DMS 273 (cell line): Measurements from ENCODE around the gene TYMS.

ENCODE experiments used
- DNase-seq: peaks from one replicate; lab custom pipeline; 2025; ENCODE audit not compliant: unreplicated experiment; lab: John Stamatoyannopoulos, UW

TYMS gene

GRCh38 chr18:710418-711300 lies 53.2 kb downstream of the TYMS start:
- DNase-seq: peak; percentile 12

- peak; percentile 61 for DNase-seq
These were observed 53.8 kb downstream of the TYMS start for GRCh38 chr18:711310-711656.

- peak; percentile 86 for DNase-seq
These were observed 54.4 kb downstream of the TYMS start for GRCh38 chr18:711657-712400.

- peak; percentile 94 for DNase-seq
These were observed 55.1 kb downstream of the TYMS start, which contains the start of gene ENOSF1 for GRCh38 chr18:712401-713134. TSS of gene ENOSF1 (minus strand) at chr18:712630. CDS start at chr18:712587, 43 bp downstream.

GRCh38 chr18:713135-713490 lies 55.7 kb downstream of the TYMS start:
- no peak for DNase-seq

- DNase-seq: peak; percentile 35
These were observed 58.2 kb downstream of the TYMS start for GRCh38 chr18:715626-716025.

GRCh38 chr18:717003-717402 lies 59.5 kb downstream of the TYMS start:
- DNase-seq: no peak
